GM10266 (cell line): ENCODE measurements around the gene ARHGAP44.
A peak's percentile ranks its signal among the peaks of the same experiment; 100 is the strongest.

ENCODE experiments used
- DNase-seq: peaks from one replicate; pipeline ENCODE4 v3.0.0; 2012; ENCODE audit errors: extremely low spot score
- TF ChIP-seq, protein P1 (sequence below): IDR thresholded peaks from 2 replicates; pipeline ENCODE4 v1.5.1; 2012; ENCODE audit warnings: mild to moderate bottlenecking, low read depth; ENCODE audit not compliant: control insufficient read depth, insufficient read depth; ENCODE audit errors: missing control alignments

ARHGAP44 gene

DNA sequence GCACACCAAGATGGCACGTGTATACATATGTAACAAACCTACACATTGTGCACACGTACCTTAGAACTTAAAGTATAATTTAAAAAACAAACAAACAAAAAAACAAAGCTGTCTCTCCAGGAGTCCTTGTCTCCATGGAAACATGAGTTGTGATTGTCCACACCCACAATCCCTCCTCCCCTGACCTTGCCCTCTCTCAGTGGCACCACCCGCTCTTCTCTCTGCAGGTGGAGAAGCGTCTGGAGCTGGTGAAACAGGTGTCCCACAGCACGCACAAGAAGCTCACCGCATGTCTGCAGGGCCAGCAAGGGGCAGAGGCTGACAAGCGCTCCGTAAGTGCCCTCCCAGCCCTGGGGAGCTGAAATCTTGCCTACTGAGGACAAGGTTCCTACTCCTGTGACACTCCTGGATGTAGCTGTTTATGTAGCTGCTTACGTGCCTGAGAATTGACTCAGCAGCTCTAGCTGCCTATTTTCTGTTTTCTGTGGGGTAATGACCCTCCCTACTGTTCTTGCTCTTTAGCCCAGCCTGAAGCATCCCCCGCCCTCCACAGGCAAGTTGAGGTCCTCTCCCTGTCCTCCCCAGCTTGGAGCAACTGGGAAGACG is 107.0 kb downstream of the ARHGAP44 start:
- TF ChIP-seq, protein P1, sequence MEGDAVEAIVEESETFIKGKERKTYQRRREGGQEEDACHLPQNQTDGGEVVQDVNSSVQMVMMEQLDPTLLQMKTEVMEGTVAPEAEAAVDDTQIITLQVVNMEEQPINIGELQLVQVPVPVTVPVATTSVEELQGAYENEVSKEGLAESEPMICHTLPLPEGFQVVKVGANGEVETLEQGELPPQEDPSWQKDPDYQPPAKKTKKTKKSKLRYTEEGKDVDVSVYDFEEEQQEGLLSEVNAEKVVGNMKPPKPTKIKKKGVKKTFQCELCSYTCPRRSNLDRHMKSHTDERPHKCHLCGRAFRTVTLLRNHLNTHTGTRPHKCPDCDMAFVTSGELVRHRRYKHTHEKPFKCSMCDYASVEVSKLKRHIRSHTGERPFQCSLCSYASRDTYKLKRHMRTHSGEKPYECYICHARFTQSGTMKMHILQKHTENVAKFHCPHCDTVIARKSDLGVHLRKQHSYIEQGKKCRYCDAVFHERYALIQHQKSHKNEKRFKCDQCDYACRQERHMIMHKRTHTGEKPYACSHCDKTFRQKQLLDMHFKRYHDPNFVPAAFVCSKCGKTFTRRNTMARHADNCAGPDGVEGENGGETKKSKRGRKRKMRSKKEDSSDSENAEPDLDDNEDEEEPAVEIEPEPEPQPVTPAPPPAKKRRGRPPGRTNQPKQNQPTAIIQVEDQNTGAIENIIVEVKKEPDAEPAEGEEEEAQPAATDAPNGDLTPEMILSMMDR, result no peak

DNA sequence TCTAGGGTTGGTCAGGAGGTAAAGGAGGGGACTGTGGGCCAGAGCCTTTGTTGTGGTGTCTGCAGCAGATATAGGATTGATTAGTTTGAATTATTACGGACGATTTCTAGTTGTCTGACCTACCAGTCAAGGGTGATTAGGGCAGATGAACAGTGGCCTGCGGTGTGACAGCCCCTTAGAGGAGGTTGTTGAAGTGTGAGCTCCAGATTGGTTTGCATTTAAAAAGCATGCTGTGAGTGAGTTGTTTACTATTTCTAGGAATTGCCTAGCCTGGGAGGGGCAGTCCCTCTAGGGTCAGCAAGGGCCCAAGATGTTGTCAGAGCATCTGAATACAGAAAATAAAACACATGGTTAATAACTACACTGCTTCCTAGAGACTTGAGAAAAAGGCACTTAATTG is 108.8 kb downstream of the ARHGAP44 start:
- DNase-seq, result no peak
- TF ChIP-seq, protein P1, result no peak

More for the DNA sequence above, 107.0 kb downstream of the ARHGAP44 start:
- no peak for DNase-seq

DNA sequence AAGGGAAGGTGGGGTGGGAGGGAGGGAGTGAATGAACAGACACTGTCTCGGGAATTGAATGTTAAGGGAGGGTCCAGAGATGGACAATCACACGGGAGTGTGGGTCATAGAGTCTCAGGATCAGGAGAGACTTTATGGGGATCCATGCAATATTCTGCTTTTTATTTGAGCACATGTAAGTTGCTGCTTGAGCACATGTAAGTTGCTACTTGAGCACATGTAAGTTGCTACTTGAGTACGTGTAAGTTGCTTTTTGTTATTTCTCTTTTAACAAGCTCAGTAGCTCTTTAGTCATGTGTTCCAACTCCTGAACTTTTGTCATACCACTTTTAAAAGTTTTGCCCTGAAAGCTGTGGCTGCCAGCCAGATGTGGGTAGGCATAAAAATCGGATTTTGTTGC is 110.3 kb downstream of the ARHGAP44 start:
- no peak for DNase-seq

DNA sequence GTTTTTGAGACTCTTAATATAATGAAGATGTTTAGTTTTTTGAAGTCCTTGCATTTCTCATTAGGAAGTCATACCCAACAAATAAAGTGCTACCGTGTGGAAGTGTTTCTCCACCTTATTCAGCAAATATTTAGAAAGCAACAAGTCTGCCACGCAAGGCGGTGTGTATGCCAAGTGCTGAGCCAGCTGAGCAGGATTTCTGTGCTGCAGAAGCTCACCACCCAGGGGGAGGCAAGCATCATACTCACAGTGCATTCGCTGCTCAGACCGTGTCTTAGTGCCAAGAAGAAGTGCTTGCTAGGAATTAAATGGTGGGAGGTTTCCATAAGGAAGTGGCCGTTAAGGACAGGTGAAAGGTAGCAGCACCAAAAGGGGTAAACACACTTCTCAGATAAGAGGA is 111.2 kb downstream of the ARHGAP44 start:
- DNase-seq, result no peak
- TF ChIP-seq, protein P1, result no peak

More for the DNA sequence above, 110.3 kb downstream of the ARHGAP44 start:
- TF ChIP-seq, protein P1, result no peak

DNA sequence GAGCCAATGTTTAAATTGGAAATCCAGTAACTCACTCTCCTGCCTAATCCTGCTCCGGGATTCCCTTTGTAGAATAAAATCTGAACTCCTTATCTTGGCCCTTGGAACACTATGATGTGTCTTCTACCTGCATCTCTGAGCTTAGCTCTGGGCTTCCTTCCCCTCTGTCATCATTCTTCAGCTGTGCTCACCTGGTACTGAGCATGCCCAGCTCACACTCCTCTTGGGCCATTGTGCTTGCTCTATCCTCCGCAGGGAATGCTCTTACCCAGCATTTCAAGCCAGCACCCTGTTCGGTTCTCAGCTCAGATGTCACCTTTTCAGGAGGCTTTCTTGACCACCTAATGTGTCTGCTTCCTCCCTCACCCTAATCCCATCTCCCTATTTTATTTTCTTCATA is 112.7 kb downstream of the ARHGAP44 start:
- TF ChIP-seq, protein P1, result no peak
- no peak for DNase-seq

DNA sequence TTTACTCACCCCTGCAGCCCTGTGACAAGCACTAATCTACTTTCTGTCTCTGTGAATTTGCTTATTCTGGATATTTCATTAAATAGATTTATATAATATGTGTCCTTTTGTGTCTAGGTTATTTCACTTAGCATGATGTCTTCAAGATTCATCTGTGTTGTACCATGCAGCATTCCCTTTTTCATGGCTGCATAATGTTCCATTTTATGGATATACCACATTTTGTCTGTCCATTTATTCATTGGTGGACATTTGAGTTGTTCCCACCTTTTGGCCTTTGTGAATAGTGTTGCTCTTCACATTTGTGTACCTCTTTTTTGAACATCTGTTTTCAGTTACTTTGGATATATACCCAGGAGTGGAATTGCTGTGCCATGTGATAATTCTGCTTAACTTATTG is 118.2 kb downstream of the ARHGAP44 start:
- TF ChIP-seq, protein P1, result no peak
- no peak for DNase-seq

DNA sequence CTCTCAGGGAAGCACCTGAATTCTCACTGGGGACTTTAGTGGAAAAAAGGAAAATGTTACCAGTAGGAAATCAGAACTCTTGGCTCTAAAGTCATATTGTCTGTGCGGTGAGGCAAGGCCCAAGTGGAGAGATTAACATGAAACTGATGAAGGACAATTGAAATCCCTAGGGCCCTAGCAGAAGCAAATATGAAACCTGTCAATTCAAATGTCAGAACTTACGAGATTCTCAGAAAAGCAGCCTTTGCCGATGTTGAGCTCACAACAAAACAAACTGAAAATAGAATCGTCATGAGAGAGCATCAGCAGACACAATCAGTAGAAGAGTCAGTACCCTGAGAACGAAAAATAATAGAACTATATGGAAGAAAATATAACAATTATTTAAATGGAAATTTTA is 119.7 kb downstream of the ARHGAP44 start:
- TF ChIP-seq, protein P1, result no peak
- DNase-seq, result peak; percentile 25
